Uterus (tissue), 4 donors: Measurements from ENCODE around the gene DACT1. TPM values are rescaled to one million over a fixed set of nuclear protein-coding genes. Genes with fewer than 3 reads are reported as not detected.

Source experiments
- DNase-seq, 2 donors: peaks; one replicate each; pipeline ENCODE4 v3.0.0-alpha.2; 2019 to 2020
- H3K27ac ChIP-seq, 2 donors: fragments of 200-600 bp; sonication (generic); 1 replicate in 1 of 2; 2 replicates in 1 of 2; pipeline ENCODE4 v1.5.1; 2016 to 2018
- H3K27me3 ChIP-seq, 2 donors: fragments of 200-600 bp; sonication (generic); one replicate each; pipeline ENCODE4 v1.5.1; 2018 to 2019; ENCODE audit warnings: control low read depth in 1 of 2
- H3K36me3 ChIP-seq, 2 donors: fragments of 200-600 bp; sonication (generic); one replicate each; pipeline ENCODE4 v1.5.1; 2019; ENCODE audit warnings: control low read depth in 1 of 2
- H3K4me1 ChIP-seq, 2 donors: fragments of 200-600 bp; sonication (generic); one replicate each; pipeline ENCODE4 v1.5.1; 2018 to 2019; ENCODE audit warnings: control low read depth in 1 of 2
- H3K4me3 ChIP-seq, 2 donors: fragments of 200-600 bp; sonication (generic); 1 replicate in 1 of 2; 2 replicates in 1 of 2; pipeline ENCODE4 v1.5.1; 2018 to 2019; ENCODE audit warnings: mild to moderate bottlenecking in 1 of 2
- H3K9me3 ChIP-seq, 2 donors: fragments of 200-600 bp; sonication (generic); one replicate each; pipeline ENCODE4 v1.5.1; 2019; ENCODE audit warnings: control low read depth in 1 of 2
- POLR2A ChIP-seq, 2 donors: fragments of 450-650 bp; IDR thresholded peaks; one replicate each; pipeline ENCODE4 v1.6.1; 2016; ENCODE audit warnings: antibody characterized with exemption in 2 of 2, mild to moderate bottlenecking in 1 of 2, moderate library complexity in 1 of 2
- intact Hi-C: fragments of 100-400 bp; cut with DNase I; formaldehyde crosslinking; loops from one replicate; pipeline ENCODE4 v1.15.1; 2023; ENCODE audit warnings: low total_unique reads
- total RNA-seq, 4 donors: library from RNA; depleted of rRNA in 3 of 4; stranded (reverse); fragments of >200 nt in 3 of 4; gene quantifications; one replicate each; pipeline versions ENCODE4 v1.1.0 to v1.2.4, GENCODE V29; 2014 to 2023
- TF ChIP-seq, protein P1 (sequence below), 4 experiments: fragments of 200-600 bp in 2 of 4; fragments of 450-650 bp in 2 of 4; sonication (generic) in 2 of 4; IDR thresholded peaks; one replicate each; pipeline ENCODE4 v1.5.1; 2016 to 2019; ENCODE audit warnings: antibody characterized with exemption in 4 of 4, mild to moderate bottlenecking in 2 of 4, moderate library complexity in 1 of 4
- donor health status: DM: yes; HTN: yes; CAD: no.

The DACT1 gene
- total RNA-seq, 4 donors from 2014 or later, result 1.5 to 49.6 (median 10.5) TPM

DNA sequence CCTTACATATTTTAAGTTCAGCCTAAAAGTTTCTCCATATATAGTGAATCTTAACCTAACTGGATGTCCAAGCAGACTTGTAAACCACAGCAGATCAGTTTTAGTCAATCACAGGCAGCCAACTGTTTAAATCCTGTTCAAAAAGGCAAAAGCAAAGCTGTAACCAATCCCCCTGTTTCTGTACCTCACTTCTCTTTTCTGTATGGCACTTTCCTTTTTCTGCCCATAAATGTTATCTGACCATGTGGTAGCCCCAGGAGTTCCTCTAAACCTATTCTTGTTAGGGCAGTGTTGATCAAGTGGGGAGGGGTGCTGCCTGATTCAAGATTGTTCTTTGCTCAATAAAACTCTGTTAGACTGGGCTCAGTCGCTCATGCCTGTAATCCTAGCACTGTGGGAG lies 8.5 kb upstream of the DACT1 start:
- H3K36me3 ChIP-seq, result no peaks in the 10 kb centered on the region
- DNase-seq, result no peak
- no peak overlapping the region for H3K4me3 ChIP-seq
- H3K27ac ChIP-seq, result no peak overlapping the region
- H3K4me1 ChIP-seq, result no peaks in the 10 kb centered on the region
- H3K27me3 ChIP-seq, result no peaks in the 10 kb centered on the region
- no peaks in the 10 kb centered on the region for H3K9me3 ChIP-seq
- intact Hi-C loops, result no loop called here
- no peak for TF ChIP-seq POLR2A (IDR thresholded peaks at IDR 0.05)
- TF ChIP-seq, protein P1, sequence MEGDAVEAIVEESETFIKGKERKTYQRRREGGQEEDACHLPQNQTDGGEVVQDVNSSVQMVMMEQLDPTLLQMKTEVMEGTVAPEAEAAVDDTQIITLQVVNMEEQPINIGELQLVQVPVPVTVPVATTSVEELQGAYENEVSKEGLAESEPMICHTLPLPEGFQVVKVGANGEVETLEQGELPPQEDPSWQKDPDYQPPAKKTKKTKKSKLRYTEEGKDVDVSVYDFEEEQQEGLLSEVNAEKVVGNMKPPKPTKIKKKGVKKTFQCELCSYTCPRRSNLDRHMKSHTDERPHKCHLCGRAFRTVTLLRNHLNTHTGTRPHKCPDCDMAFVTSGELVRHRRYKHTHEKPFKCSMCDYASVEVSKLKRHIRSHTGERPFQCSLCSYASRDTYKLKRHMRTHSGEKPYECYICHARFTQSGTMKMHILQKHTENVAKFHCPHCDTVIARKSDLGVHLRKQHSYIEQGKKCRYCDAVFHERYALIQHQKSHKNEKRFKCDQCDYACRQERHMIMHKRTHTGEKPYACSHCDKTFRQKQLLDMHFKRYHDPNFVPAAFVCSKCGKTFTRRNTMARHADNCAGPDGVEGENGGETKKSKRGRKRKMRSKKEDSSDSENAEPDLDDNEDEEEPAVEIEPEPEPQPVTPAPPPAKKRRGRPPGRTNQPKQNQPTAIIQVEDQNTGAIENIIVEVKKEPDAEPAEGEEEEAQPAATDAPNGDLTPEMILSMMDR (IDR thresholded peaks at IDR 0.05), result no peak

DNA sequence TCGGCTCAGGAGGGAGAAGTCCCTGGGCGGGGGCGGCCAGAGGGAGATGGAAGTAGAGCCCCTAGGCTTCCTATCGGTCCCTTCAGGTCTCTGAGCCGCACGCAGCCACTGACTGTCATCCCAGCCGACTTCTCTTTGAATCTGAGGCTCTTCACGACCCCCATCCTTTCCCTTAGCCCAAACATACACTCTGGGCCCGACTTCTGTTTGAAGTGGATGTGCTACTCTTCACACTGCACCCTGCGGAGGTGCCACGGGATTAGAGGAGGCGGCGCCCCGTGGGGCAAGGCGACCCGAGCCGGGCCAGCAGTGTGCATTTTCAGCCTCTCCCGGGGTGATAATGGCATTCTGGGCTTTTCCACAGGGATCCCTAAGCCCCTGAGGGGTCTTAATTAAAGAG lies 6.0 kb upstream of the DACT1 start:
- intact Hi-C loops, result no loop called here
- Histone ChIP-seq H3K27me3 (no peaks in the 10 kb centered on the region), H3K4me3 (no peak overlapping the region), H3K27ac (no peak overlapping the region), H3K36me3 (no peaks in the 10 kb centered on the region), H3K9me3 (no peaks in the 10 kb centered on the region), H3K4me1 (no peaks in the 10 kb centered on the region)
- no peak for TF ChIP-seq POLR2A (IDR thresholded peaks at IDR 0.05)
- TF ChIP-seq, protein P1 (IDR thresholded peaks at IDR 0.05), result no peak
- no peak for DNase-seq

DNA sequence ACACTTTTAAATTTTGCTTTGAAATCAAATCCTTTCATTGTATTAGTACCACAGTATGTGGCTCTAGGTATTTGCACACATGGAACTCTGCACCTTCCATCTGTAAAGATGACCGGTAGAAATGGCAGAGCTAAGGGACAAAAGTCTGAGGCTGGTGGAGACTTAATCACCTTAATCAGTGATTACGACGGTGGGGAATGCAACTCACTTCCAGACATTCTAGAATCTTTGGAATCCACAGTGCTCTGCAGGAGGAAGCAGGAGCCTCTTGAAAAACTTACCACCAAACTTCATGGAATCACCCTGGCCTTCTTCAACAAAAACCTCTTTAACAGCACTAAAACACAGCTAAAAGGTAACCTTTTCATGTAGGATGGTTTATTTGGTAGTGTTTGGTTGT lies 3.9 kb upstream of the DACT1 start:
- intact Hi-C loops, result no loop called here
- Histone ChIP-seq H3K36me3 (no peaks in the 10 kb centered on the region), H3K27me3 (no peaks in the 10 kb centered on the region), H3K9me3 (no peaks in the 10 kb centered on the region), H3K4me3 (no peak overlapping the region), H3K27ac (no peak overlapping the region), H3K4me1 (no peaks in the 10 kb centered on the region)
- no peak for DNase-seq
- TF ChIP-seq POLR2A (IDR thresholded peaks at IDR 0.05), result no peak
- TF ChIP-seq, protein P1 (IDR thresholded peaks at IDR 0.05), result no peak

DNA sequence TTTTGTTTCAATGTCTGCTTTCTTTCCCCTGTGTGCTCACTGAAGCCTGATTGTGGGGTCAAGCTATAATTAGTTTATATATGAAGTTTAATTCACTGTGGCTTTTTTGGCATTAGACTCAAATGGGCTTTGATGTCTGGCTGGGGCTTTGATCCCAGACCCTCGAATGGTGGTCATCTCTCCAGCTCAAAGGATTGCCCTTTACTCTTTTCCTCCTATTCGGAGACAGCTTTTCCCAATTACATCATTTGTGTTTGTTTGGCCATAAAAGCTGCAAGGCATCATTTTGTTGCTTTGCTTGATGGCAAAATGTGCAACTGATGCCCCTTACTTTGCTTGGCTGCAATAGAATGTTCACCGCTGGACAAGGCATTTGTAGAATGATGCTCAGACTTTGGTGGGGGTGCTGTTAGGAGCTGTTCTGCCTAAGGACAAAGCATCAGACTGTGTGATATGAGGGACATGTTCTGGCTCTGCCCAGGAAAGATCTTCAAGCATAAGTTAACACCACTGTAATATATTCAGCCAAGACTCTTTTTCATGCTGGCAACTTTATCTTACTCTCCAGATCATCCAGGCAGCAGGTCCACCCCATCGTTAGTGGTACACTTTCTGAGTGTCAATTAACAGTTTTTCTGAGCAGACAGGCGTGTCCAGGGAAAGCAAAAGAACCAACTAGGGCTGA lies 3.2 kb upstream of the DACT1 start:
- Histone ChIP-seq H3K9me3 (no peaks in the 10 kb centered on the region), H3K27ac (peak overlapping the region in 1 of 2 donors; percentile 27), H3K27me3 (no peaks in the 10 kb centered on the region), H3K4me3 (no peak overlapping the region), H3K36me3 (no peaks in the 10 kb centered on the region), H3K4me1 (no peaks in the 10 kb centered on the region)
- TF ChIP-seq POLR2A (IDR thresholded peaks at IDR 0.05), result no peak
- TF ChIP-seq, protein P1 (IDR thresholded peaks at IDR 0.05), result no peak
- intact Hi-C loops, result no loop called here
- no peak for DNase-seq

DNA sequence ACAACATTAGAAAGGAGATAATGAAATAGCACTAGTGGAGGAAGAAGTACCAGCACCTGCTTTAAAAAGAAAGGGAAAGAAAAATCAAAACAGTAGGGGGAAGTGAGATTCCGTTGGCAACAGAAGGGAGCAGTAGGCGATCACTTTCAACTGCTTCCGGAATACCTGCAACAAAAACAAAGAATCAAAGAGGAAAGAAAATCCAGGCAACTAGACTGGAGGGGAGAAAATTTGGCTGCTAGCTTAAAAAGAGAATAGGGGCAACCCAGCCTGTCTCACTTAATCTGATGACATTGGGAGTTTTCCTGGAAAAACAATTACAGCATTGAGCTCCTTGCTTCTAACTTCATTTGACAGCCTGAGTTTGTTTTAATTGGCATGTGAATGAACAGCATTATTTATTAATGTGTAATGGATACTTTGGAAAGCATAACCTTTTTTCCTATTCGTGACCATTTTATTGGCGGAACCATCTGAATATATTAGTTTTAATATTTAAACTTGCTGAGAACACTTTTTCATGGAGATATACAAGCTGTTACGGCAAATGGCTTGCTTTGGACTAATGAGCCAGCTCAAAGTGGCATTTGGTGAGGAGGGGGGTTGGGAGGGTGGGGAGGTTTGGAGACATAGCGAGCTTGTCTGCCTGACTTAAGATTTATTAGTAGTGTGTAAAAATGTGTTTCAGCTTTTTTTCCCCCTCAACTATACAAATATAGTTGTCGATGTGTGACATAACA lies 2.5 kb upstream of the DACT1 start:
- Histone ChIP-seq H3K27ac (peak overlapping the region in 1 of 2 donors; percentile 27), H3K27me3 (no peaks in the 10 kb centered on the region), H3K36me3 (no peaks in the 10 kb centered on the region), H3K4me1 (no peaks in the 10 kb centered on the region), H3K4me3 (no peak overlapping the region), H3K9me3 (no peaks in the 10 kb centered on the region)
- DNase-seq, result no peak
- intact Hi-C loops, result no loop called here
- no peak for TF ChIP-seq POLR2A (IDR thresholded peaks at IDR 0.05)
- TF ChIP-seq, protein P1 (IDR thresholded peaks at IDR 0.05), result no peak
